Skeletal muscle tissue (tissue), 4 donors: ENCODE data around the gene PCDHGA6. TPM values are rescaled to one million over a fixed set of nuclear protein-coding genes. Genes with fewer than 3 reads are reported as not detected.
A peak's percentile ranks its signal among the peaks of the same experiment; 100 is the strongest.
"Not testable (repeated sequence)": the region's sequence is repeated elsewhere in the genome, so short reads cannot be mapped to it uniquely, and the experiment has no call there.

Experiments used
- H3K27ac ChIP-seq: one replicate; pipeline ENCODE4 v1.7.0; 2013; ENCODE audit warnings: mild to moderate bottlenecking, low read depth, low read length, inconsistent platforms
- H3K27me3 ChIP-seq, 3 donors: one replicate each; pipeline ENCODE4 v1.7.0; 2013; ENCODE audit warnings: low read length in 3 of 3; ENCODE audit not compliant: control insufficient read depth in 3 of 3, insufficient read depth in 3 of 3
- H3K36me3 ChIP-seq, 3 donors: one replicate each; pipeline ENCODE4 v1.7.0; 2013; ENCODE audit warnings: low read length in 3 of 3; ENCODE audit not compliant: control insufficient read depth in 3 of 3, insufficient read depth in 3 of 3
- H3K4me1 ChIP-seq, 3 donors: one replicate each; pipeline ENCODE4 v1.7.0; 2013; ENCODE audit warnings: low read length in 3 of 3, mild to moderate bottlenecking in 3 of 3; ENCODE audit not compliant: control insufficient read depth in 3 of 3, insufficient read depth in 3 of 3
- H3K4me3 ChIP-seq, 3 donors: one replicate each; pipeline ENCODE4 v1.7.0; 2013; ENCODE audit warnings: low read length in 3 of 3
- H3K9ac ChIP-seq, 3 donors: one replicate each; pipeline ENCODE4 v1.7.0; 2013; ENCODE audit warnings: low read length in 3 of 3, mild to moderate bottlenecking in 3 of 3, moderate library complexity in 2 of 3, low read depth in 1 of 3
- H3K9me3 ChIP-seq, 3 donors: one replicate each; pipeline ENCODE4 v1.7.0; 2013; ENCODE audit warnings: low read length in 3 of 3; ENCODE audit not compliant: control insufficient read depth in 3 of 3
- total RNA-seq: library from RNA; depleted of rRNA; stranded (reverse); fragments of >200 nt; gene quantifications from one replicate; pipeline ENCODE4 v1.2.3, GENCODE V29; 2014
- donor health status: Osteomylitis.

Gene PCDHGA6
- total RNA-seq, 1 donor from 2014 or later: 4.2 TPM

DNA sequence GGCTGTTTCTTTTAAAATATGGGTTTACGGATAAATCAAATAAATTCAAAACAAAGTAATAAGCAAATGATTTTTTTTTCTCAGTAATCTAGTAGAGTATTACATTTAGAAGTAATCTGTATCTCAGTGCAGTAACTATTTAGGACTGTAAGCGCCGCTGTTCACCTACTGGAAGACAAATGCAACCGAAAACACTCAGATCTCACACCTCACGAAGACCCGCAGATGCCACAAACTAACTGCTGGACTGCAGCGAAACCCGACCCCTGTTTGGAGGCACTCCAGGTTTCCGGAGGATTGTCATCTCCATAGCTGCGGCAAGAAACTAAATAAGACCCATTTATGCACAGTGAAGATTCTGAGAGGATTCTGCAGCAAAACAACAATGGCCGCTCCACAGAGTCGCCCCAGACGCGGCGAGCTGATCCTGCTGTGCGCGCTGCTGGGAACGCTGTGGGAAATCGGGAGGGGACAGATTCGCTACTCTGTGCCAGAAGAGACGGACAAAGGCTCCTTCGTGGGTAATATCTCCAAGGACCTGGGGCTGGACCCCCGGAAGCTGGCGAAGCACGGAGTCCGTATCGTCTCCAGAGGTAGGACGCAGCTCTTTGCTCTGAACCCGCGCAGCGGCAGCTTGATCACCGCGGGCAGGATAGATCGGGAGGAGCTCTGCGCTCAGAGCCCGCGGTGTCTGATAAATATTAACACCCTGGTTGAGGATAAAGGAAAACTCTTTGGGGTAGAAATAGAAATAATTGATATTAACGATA, 18.9 kb downstream of the PCDHGA6 start, which contains the start of gene PCDHGA8:
Gene PCDHGA8 (plus strand): TSS at position 205 of the 770 bp plus-strand sequence. CDS start 181 bp downstream, at position 386.
- Histone ChIP-seq H3K4me3 (peak within 1 kb of the TSS in 2 of 3 donors; percentile 44 to 49), H3K27me3 (peaks cover 0 to 18% (median 12%) of the 10 kb centered on the region in 3 donors), H3K4me1 (peaks cover 0 to 15% (median 0%) of the 10 kb centered on the region in 3 donors)

DNA sequence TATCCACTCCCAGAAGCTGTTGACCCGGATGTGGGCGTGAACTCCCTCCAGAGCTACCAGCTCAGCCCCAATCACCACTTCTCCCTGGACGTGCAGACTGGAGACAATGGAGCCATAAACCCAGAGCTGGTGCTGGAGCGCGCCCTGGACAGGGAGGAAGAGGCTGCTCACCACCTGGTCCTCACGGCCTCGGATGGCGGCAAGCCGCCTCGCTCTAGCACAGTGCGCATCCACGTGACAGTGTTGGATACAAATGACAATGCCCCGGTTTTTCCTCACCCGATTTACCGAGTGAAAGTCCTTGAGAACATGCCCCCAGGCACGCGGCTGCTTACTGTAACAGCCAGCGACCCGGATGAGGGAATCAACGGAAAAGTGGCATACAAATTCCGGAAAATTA, 19.6 kb downstream of the PCDHGA6 start:
- peaks cover 0 to 15% (median 0%) of the 10 kb centered on the region in 3 donors for H3K4me1 ChIP-seq
- H3K27me3 ChIP-seq: peaks cover 0 to 18% (median 12%) of the 10 kb centered on the region in 3 donors
- peak overlapping the region in 1 of 3 donors; percentile 49 for H3K4me3 ChIP-seq
- peaks cover 12 to 29% (median 19%) of the 10 kb centered on the region in 3 donors for H3K9me3 ChIP-seq
- no peak overlapping the region for H3K9ac ChIP-seq
- H3K27ac ChIP-seq: no peak overlapping the region
- H3K36me3 ChIP-seq: peaks cover 0 to 6% (median 0%) of the 10 kb centered on the region in 3 donors

More for the DNA sequence above, 18.9 kb downstream of the PCDHGA6 start, which contains the start of gene PCDHGA8:
- peaks cover 12 to 31% (median 20%) of the 10 kb centered on the region in 3 donors for H3K9me3 ChIP-seq
- no peak within 1 kb of the TSS for H3K9ac ChIP-seq
- H3K36me3 ChIP-seq: peaks cover 0 to 6% (median 0%) of the 10 kb centered on the region in 3 donors
- no peak within 1 kb of the TSS for H3K27ac ChIP-seq

DNA sequence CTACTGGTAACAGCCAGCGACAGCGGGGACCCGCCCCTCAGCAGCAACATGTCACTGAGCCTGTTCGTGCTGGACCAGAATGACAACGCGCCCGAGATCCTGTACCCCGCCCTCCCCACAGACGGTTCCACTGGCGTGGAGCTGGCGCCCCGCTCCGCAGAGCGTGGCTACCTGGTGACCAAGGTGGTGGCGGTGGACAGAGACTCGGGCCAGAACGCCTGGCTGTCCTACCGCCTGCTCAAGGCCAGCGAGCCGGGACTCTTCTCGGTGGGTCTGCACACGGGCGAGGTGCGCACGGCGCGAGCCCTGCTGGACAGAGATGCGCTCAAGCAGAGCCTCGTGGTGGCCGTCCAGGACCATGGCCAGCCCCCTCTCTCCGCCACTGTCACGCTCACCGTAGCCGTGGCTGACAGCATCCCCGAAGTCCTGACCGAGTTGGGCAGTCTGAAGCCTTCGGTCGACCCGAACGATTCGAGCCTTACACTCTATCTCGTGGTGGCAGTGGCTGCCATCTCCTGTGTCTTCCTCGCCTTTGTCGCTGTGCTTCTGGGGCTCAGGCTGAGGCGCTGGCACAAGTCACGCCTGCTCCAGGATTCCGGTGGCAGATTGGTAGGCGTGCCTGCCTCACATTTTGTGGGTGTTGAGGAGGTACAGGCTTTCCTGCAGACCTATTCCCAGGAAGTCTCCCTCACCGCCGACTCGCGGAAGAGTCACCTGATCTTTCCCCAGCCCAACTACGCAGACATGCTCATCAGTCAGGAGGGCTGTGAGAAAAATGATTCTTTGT, 20.9 kb downstream of the PCDHGA6 start:
- H3K27ac ChIP-seq, H3K36me3 ChIP-seq, H3K9ac ChIP-seq: not testable (repeated sequence)
- Histone ChIP-seq H3K9me3 (peaks cover 13 to 29% (median 20%) of the 10 kb centered on the region in 3 donors), H3K4me1 (peaks cover 0 to 16% (median 5%) of the 10 kb centered on the region in 3 donors), H3K4me3 (peak overlapping the region in 1 of 3 donors; percentile 31), H3K27me3 (peaks cover 0 to 18% (median 12%) of the 10 kb centered on the region in 3 donors)

DNA sequence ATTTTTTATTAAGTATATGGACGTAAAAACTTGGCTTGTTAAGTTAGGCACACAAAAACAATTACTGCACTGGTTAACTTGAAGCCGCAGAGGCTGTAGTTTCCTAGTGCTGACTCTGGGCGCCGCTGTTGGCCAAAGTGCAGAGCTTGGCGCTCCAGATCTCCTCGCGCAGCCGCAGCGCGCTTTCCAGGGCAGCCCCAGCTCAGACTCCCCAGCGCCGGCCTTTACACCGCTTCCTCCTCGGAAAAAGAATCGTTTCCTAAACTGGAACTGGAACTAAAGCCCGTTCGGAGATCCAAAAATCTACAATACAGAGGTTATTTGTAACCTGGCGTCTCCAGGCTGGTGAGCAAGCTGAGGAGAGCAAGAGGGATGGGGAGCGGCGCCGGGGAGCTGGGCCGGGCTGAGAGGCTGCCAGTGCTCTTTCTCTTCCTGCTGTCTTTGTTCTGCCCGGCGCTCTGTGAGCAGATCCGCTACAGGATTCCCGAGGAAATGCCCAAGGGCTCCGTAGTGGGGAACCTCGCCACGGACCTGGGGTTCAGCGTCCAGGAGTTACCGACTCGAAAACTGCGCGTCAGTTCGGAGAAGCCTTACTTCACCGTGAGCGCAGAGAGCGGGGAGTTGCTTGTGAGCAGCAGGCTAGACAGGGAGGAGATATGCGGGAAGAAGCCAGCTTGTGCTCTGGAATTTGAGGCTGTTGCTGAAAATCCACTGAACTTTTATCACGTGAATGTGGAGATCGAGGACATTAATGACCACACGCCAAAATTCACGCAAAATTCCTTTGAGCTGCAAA, 24.3 kb downstream of the PCDHGA6 start, which contains the start of gene PCDHGB5:
Gene PCDHGB5 (plus strand): TSS at position 192 of the 796 bp plus-strand sequence. CDS start 181 bp downstream, at position 373.
- Histone ChIP-seq H3K9me3 (peaks cover 12 to 32% (median 19%) of the 10 kb centered on the region in 3 donors), H3K27me3 (peaks cover 0 to 12% (median 8%) of the 10 kb centered on the region in 3 donors), H3K4me3 (peak within 1 kb of the TSS; percentile 51 to 60 (median 54)), H3K9ac (peak within 1 kb of the TSS in 1 of 3 donors; percentile 12), H3K4me1 (peaks cover 0 to 23% (median 6%) of the 10 kb centered on the region in 3 donors)
- H3K27ac ChIP-seq, H3K36me3 ChIP-seq: not testable (repeated sequence)

DNA sequence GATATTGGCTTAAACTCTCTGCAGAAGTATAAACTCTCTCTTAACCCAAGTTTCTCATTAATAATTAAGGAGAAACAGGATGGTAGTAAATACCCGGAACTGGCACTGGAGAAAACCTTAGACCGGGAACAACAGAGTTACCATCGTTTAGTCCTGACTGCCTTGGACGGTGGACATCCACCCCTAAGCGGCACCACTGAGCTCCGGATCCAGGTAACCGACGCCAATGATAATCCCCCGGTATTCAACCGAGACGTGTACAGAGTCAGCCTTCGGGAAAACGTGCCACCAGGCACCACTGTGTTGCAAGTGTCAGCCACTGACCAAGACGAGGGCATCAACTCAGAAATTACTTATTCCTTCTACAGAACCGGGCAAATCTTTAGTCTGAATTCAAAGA, 24.9 kb downstream of the PCDHGA6 start:
- H3K9ac ChIP-seq: peak overlapping the region in 1 of 3 donors; percentile 12
- peaks cover 0 to 3% (median 3%) of the 10 kb centered on the region in 3 donors for H3K36me3 ChIP-seq
- peaks cover 0 to 8% (median 7%) of the 10 kb centered on the region in 3 donors for H3K27me3 ChIP-seq
- H3K27ac ChIP-seq: no peak overlapping the region
- H3K4me3 ChIP-seq: peak overlapping the region; percentile 40 to 54 (median 48)
- peaks cover 12 to 31% (median 23%) of the 10 kb centered on the region in 3 donors for H3K9me3 ChIP-seq
- H3K4me1 ChIP-seq: peaks cover 0 to 28% (median 6%) of the 10 kb centered on the region in 3 donors

DNA sequence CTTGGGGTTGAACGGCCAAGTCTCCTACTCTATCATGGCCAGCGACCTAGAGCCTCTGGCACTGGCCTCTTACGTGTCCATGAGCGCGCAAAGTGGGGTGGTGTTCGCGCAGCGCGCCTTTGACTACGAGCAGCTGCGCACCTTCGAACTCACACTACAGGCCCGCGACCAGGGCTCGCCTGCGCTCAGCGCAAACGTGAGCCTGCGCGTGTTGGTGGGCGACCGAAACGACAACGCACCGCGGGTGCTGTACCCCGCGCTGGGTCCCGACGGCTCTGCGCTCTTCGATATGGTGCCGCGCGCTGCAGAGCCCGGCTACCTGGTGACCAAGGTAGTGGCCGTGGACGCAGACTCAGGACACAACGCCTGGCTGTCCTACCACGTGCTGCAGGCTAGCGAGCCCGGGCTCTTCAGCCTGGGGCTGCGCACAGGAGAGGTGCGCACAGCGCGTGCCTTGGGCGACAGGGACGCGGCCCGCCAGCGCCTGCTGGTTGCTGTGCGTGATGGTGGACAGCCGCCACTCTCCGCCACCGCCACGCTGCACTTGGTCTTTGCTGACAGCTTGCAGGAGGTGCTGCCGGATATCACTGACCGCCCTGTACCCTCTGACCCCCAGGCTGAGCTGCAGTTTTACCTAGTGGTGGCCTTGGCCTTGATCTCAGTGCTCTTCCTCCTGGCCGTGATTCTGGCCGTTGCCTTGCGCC, 26.0 kb downstream of the PCDHGA6 start:
- peaks cover 10 to 30% (median 30%) of the 10 kb centered on the region in 3 donors for H3K9me3 ChIP-seq
- H3K27ac ChIP-seq: no peak overlapping the region
- peak overlapping the region; percentile 43 to 66 (median 51) for H3K4me3 ChIP-seq
- peaks cover 0 to 27% (median 6%) of the 10 kb centered on the region in 3 donors for H3K4me1 ChIP-seq
- H3K27me3 ChIP-seq: peaks cover 0 to 7% (median 3%) of the 10 kb centered on the region in 3 donors
- H3K36me3 ChIP-seq: peaks cover 0 to 6% (median 3%) of the 10 kb centered on the region in 3 donors
- H3K9ac ChIP-seq: no peak overlapping the region

DNA sequence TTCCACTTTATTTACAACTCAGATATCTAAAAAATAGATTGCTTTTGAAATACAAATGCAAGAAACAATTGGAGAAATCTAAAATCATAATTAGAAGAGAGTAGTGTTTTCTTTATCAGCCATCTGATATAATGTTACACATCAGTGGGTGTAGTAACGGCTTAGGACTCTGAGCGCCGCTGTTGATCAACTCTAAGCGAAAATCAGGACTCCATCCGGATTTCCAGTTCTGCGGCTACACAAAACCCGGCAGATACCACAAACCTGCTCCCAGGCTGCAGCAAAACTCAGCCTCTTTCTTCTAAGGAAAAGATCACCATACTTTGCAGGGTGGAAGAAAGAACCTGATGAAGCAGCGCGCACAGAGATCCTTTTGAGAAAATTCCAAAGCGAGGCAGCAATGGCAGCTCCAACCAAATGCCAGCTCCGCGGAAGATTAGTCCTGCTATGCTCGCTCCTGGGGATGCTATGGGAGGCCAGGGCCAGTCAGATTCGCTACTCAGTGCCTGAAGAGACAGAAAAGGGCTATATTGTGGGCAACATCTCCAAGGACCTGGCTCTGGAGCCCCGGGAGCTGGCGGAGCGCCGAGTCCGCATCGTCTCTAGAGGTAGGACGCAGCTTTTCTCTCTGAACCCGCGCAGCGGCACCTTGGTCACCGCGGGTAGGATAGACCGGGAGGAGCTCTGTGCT, 29.0 kb downstream of the PCDHGA6 start, which contains the start of gene PCDHGA9:
Gene PCDHGA9 (plus strand): TSS at position 226 of the 691 bp plus-strand sequence. CDS start 175 bp downstream, at position 401.
- Histone ChIP-seq H3K4me3 (peak within 1 kb of the TSS; percentile 64 to 70 (median 65)), H3K27me3 (peaks cover 0 to 3% (median 2%) of the 10 kb centered on the region in 3 donors), H3K9ac (peak within 1 kb of the TSS in 1 of 3 donors; percentile 50), H3K36me3 (peaks cover 0 to 8% (median 3%) of the 10 kb centered on the region in 3 donors), H3K27ac (no peak within 1 kb of the TSS), H3K9me3 (peaks cover 9 to 31% (median 29%) of the 10 kb centered on the region in 3 donors), H3K4me1 (peaks cover 0 to 25% (median 6%) of the 10 kb centered on the region in 3 donors)

DNA sequence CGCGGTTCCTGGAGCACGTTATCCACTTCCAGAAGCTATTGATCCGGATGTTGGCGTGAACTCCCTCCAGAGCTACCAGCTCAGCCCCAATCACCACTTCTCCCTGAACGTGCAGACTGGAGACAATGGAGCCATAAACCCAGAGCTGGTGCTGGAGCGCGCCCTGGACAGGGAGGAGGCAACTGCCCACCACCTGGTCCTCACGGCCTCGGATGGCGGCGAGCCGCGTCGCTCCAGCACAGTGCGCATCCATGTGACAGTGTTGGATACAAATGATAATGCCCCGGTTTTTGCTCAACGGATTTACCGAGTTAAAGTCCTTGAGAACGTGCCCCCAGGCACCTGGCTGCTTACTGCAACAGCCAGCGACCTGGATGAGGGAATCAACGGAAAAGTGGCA, 29.7 kb downstream of the PCDHGA6 start:
- no peak overlapping the region for H3K27ac ChIP-seq
- H3K9ac ChIP-seq: no peak overlapping the region
- H3K4me3 ChIP-seq: peak overlapping the region; percentile 52 to 65 (median 64)
- peaks cover 0 to 25% (median 6%) of the 10 kb centered on the region in 3 donors for H3K4me1 ChIP-seq
- peaks cover 0 to 3% (median 2%) of the 10 kb centered on the region in 3 donors for H3K27me3 ChIP-seq
- H3K36me3 ChIP-seq: peaks cover 0 to 8% (median 3%) of the 10 kb centered on the region in 3 donors
- peaks cover 9 to 34% (median 29%) of the 10 kb centered on the region in 3 donors for H3K9me3 ChIP-seq
